GM10266 (cell line): ENCODE results near the gene SERTAD2.

ENCODE experiments used
- DNase-seq: peaks from one replicate; pipeline ENCODE4 v3.0.0; 2012; ENCODE audit errors: extremely low spot score
- TF ChIP-seq, protein P1 (sequence below): IDR thresholded peaks from 2 replicates; pipeline ENCODE4 v1.5.1; 2012; ENCODE audit warnings: mild to moderate bottlenecking, low read depth; ENCODE audit not compliant: control insufficient read depth, insufficient read depth; ENCODE audit errors: missing control alignments

The SERTAD2 gene

DNA sequence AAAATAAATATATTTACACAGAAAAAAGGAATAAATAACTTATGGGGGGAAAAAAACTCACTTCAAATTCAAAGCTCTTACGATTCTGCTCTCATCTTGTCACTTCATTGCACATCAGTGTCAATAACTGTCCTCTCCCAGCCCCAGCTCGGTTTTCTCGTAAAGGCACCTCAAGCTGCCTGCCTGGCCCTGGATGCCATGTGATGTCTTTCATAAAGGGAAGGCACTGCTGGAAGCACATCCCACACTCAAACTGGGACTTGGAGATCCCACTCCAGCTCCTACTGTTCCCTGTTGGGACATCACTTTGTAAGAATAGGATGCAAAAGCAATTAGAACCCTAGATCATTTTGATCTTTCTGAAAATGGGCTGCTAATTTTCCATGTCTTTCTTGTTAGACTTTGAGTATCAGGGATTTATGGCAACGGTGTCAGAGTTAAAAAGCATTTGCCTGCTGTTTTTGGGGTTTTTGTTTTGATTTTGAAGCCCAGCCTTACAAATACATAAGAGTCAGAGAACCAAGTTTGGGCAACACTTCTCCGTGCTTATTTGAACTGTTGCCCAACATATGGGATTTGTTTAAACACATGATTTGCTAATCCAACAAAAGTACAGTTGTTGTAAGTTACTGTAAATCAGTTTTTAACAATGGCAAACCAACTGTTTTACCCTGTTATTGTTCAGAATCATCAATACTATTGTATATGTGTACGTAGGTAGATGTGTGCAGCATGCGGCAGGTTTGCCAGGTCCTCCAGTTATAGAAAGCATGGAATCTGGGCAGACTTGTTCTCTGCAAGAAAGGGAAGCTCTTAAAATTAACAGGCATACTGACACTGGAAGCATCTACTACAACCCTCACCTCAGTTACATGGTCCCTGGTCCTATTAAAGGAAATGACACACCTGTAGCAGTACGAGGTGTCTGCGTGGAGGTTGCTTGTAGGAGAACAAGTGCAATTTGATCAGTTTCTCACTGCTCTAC is 20.6 kb downstream of the SERTAD2 start:
- TF ChIP-seq, protein P1, sequence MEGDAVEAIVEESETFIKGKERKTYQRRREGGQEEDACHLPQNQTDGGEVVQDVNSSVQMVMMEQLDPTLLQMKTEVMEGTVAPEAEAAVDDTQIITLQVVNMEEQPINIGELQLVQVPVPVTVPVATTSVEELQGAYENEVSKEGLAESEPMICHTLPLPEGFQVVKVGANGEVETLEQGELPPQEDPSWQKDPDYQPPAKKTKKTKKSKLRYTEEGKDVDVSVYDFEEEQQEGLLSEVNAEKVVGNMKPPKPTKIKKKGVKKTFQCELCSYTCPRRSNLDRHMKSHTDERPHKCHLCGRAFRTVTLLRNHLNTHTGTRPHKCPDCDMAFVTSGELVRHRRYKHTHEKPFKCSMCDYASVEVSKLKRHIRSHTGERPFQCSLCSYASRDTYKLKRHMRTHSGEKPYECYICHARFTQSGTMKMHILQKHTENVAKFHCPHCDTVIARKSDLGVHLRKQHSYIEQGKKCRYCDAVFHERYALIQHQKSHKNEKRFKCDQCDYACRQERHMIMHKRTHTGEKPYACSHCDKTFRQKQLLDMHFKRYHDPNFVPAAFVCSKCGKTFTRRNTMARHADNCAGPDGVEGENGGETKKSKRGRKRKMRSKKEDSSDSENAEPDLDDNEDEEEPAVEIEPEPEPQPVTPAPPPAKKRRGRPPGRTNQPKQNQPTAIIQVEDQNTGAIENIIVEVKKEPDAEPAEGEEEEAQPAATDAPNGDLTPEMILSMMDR: no peak
- DNase-seq: no peak

DNA sequence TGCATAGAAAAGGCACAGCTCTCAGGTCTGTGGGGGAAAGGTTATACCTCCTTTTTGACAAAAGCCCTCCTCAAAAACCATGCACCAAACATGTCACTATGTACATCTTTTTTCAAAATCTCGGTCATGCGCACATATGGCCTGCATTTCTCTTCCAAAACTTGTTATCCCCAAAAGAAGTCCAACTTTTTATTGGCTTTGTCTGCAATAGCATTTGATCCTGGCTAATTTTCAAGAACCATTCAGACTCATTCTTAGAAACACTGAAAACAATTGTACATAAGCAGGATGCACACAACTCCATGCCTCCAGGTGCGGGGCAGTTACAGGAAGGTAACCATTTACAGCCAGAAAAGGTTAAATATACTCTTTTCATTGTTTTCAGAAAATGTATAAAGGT is 21.9 kb downstream of the SERTAD2 start:
- TF ChIP-seq, protein P1: no peak
- DNase-seq: no peak

DNA sequence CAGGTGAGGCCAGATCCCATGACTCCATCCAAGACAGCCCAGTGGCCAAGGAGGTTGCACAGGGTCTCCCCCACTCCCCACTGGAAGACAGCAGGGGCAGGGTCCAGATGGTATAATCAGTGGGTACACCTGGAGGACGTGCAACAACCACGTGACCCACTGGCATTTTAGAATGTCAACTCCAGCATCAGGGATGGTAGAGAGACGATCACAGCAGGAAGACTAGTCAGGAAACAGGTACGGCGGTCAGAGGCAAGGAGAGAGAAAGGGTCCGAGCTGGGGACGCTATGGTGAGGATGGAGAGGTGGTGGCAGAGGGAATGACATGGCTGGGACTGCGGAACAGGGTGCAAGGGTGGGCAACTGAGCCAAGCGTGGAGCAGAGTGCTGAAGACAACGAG is 23.0 kb downstream of the SERTAD2 start:
- TF ChIP-seq, protein P1: no peak
- DNase-seq: no peak

DNA sequence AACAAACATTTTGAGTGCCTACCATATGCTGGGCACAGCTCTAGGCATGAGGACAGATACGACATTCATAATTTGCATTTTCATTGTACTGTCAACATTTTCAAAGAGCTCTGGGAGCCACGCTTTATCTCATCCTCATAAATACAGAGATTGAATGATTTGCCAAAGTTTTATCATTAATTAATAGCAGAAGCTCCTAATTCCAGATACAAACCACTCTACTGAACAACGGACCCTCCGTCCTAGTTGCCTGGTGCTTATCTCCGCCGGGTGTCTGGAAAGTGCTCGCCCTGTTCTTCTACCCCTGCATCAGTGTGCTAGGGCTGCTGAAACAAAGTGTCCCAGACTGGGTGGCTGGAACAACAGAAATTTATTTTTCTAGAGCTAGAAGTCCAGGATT is 23.8 kb downstream of the SERTAD2 start:
- TF ChIP-seq, protein P1: no peak

DNA sequence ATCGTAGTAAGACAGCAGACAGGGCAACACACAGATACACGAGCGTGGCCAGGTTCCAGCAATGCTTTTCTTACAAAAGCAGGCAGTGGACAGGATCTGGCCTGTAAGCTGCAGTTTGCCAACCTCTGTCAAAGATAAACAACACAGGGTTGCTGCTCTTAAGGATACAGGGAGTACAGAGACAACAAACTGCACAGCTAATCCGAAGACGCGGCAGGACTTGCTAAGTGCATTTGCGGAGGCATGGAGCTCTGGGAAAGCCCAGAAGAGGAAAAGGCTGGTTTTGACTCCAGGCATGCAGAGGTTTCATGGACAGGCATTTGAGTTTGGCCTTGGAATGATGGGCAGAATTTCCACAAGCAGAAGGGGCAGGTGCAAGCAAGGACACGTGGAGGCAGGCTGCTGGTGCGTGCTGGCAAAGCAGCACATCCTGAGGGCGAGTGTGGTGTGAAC is 24.4 kb downstream of the SERTAD2 start:
- TF ChIP-seq, protein P1: no peak
- no peak for DNase-seq

More for the DNA sequence above, 23.8 kb downstream of the SERTAD2 start:
- DNase-seq: no peak

DNA sequence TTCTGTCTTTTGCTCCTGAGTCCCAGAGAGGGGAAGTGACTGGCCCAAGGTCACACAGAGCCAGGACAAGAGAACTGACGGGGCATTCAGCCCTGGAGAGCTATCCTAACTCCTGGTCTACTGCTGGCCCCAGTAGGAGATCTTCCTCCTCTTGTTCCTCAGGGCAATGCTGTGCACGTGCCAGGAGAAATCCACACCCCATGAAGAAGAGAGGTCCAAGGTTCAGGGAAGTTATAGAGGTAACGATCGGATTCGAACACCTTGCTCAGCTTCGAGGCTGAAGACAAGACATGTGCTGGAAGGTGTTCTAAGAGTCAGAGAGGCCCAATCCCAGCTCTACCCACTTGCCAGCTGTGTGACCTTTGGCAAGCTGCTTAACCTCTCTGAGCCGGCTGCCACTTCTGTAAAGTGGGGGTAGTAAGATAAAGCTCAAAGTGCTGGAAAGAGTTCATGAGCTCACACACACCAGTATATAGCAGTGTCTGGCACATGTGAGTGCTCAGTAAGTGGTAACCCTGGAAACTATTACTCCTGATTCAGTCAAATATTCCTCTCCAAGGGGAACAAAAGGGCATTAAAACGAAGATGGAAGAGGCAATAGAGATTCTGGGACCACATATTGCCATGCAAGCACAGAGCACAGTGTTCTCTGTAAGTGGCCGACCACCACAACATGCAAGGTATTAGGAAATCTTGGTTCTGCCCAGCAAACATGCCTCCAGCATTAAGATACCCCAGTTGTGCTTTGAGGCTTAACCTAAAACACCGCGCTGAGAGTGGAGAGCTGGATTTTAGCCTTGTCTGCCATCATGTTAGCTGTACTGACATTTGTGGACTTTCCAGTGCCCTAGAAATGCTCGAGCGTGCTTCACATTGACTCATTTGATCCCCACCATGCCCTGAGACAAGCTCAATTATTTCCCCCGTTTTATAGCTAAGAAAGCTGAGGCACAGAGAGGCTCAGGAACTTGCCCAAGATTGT is 25.6 kb downstream of the SERTAD2 start:
- DNase-seq: no peak
- TF ChIP-seq, protein P1: no peak
